Neural cell (in vitro differentiated cells): ENCODE results near the gene CACNA1D.

Experiments
- EZH2 ChIP-seq: fragments of 200-600, 300-800 bp; shearing (Covaris generic), sonication (generic); IDR thresholded peaks from 2 replicates; pipeline ENCODE4 v1.6.1; 2014; ENCODE audit warnings: antibody characterized with exemption, low read length, borderline replicate concordance, mild to moderate bottlenecking; ENCODE audit not compliant: insufficient read depth, poor library complexity, severe bottlenecking
- TAF1 ChIP-seq: IDR thresholded peaks from 2 replicates; pipeline ENCODE4 v1.6.1; 2012; ENCODE audit warnings: low read depth
- TF ChIP-seq, protein P1 (sequence below): fragments of 450-650 bp; IDR thresholded peaks from 2 replicates; pipeline ENCODE4 v1.5.1; 2014; ENCODE audit warnings: antibody characterized with exemption, mild to moderate bottlenecking, moderate library complexity; ENCODE audit not compliant: poor library complexity, severe bottlenecking

GRCh38 chr3:53820084-53820483 is 325.7 kb downstream of the CACNA1D start:
- TF ChIP-seq, protein P1, sequence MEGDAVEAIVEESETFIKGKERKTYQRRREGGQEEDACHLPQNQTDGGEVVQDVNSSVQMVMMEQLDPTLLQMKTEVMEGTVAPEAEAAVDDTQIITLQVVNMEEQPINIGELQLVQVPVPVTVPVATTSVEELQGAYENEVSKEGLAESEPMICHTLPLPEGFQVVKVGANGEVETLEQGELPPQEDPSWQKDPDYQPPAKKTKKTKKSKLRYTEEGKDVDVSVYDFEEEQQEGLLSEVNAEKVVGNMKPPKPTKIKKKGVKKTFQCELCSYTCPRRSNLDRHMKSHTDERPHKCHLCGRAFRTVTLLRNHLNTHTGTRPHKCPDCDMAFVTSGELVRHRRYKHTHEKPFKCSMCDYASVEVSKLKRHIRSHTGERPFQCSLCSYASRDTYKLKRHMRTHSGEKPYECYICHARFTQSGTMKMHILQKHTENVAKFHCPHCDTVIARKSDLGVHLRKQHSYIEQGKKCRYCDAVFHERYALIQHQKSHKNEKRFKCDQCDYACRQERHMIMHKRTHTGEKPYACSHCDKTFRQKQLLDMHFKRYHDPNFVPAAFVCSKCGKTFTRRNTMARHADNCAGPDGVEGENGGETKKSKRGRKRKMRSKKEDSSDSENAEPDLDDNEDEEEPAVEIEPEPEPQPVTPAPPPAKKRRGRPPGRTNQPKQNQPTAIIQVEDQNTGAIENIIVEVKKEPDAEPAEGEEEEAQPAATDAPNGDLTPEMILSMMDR: no peak
- TF ChIP-seq TAF1 (no peak), EZH2 (no peak)
